SK-N-SH treated with all-trans-retinoic acid at 6 μM for 48 hours (cell line): Measurements from ENCODE around the gene TEX52.

ENCODE experiments used
- ARNTL ChIP-seq: fragments of 450-650 bp; formaldehyde crosslinking; IDR thresholded peaks from 2 replicates; pipeline ENCODE4 v1.5.0; 2020; ENCODE audit warnings: low read depth, mild to moderate bottlenecking, moderate library complexity, borderline replicate concordance
- GLIS3 ChIP-seq: fragments of 250-450 bp; sonication (Bioruptor Pico); IDR thresholded peaks from 2 replicates; pipeline ENCODE4 v1.5.0; 2020; ENCODE audit warnings: mild to moderate bottlenecking, moderate library complexity
- PATZ1 ChIP-seq: fragments of 250-450 bp; sonication (Bioruptor Pico); IDR thresholded peaks from 2 replicates; pipeline ENCODE4 v1.8.0; 2020; ENCODE audit warnings: mild to moderate bottlenecking, moderate library complexity, borderline replicate concordance
- ZC3H10 ChIP-seq: fragments of 250-450 bp; sonication (Bioruptor Pico); IDR thresholded peaks from 2 replicates; pipeline ENCODE4 v1.5.1; 2021; ENCODE audit warnings: mild to moderate bottlenecking, moderate library complexity
- ZFP3 ChIP-seq: fragments of 250-450 bp; sonication (Bioruptor Pico); IDR thresholded peaks from 2 replicates; pipeline ENCODE4 v1.5.0; 2020; ENCODE audit warnings: mild to moderate bottlenecking, moderate library complexity
- ZFP30 ChIP-seq: fragments of 450-650 bp; formaldehyde crosslinking; IDR thresholded peaks from 2 replicates; pipeline ENCODE4 v1.5.0; 2022; ENCODE audit warnings: mild to moderate bottlenecking, moderate library complexity
- ZNF565 ChIP-seq: fragments of 450-650 bp; formaldehyde crosslinking; conservative IDR thresholded peaks from 2 replicates; pipeline ENCODE4 v1.5.0; 2020; ENCODE audit warnings: low read depth, mild to moderate bottlenecking, moderate library complexity
- ZNF8 ChIP-seq: fragments of 450-650 bp; formaldehyde crosslinking; IDR thresholded peaks from 2 replicates; pipeline ENCODE4 v1.5.0; 2020; ENCODE audit warnings: mild to moderate bottlenecking, moderate library complexity

GRCh38 chr12:2902272-2902880 is 45.5 kb upstream of the TEX52 start:
- TF ChIP-seq ZFP3 (CRISPR knock-in tag) = no peak
- no peak for TF ChIP-seq ARNTL (CRISPR knock-in tag)
- no peak for TF ChIP-seq ZNF565 (CRISPR knock-in tag)
- no peak for TF ChIP-seq PATZ1 (CRISPR knock-in tag)
- TF ChIP-seq ZNF8 (CRISPR knock-in tag) = no peak
- no peak for TF ChIP-seq GLIS3 (CRISPR knock-in tag)
- no peak for TF ChIP-seq ZFP30 (CRISPR knock-in tag)
- no peak for TF ChIP-seq ZC3H10 (CRISPR knock-in tag)
